RWPE1 (cell line): ENCODE results near the gene TNFRSF25.
A peak's percentile ranks its signal among the peaks of the same experiment; 100 is the strongest.

Experiments
- CTCF ChIA-PET: fragments of 350-600 bp; sonication (Branson Sonifier 250); formaldehyde crosslinking; extraction: SDS; loops from one replicate; lab custom pipeline; 2021; lab: Yijun Ruan, JAX
- POLR2A ChIA-PET: fragments of 400-600 bp; formaldehyde crosslinking; extraction: SDS; loops from one replicate; lab custom pipeline; 2020; ENCODE audit warnings: antibody characterized with exemption; ENCODE audit not compliant: low non-redundant PET; lab: Yijun Ruan, JAX
- DNase-seq: peaks from one replicate; pipeline ENCODE4 v3.0.0; 2012; ENCODE audit warnings: low spot score
- H3K27ac ChIP-seq: fragments of 450-650 bp; 2 replicates; pipeline ENCODE4 v1.5.1; 2017
- TF ChIP-seq, protein P1 (sequence below): fragments of 450-650 bp; conservative IDR thresholded peaks from 2 replicates; pipeline ENCODE4 v1.5.1; 2017; ENCODE audit warnings: low read depth, mild to moderate bottlenecking

Gene TNFRSF25

GRCh38 chr1:6427441-6428390 is 38.3 kb downstream of the TNFRSF25 start:
- ChIA-PET CTCF (interaction anchor here (0.6 kb wide), 1 partner anchor 240 kb away, joined by 3 read pairs; no protein-coding TSS in a partner anchor), POLR2A (no interaction called here)
- H3K27ac ChIP-seq: peak overlapping the region; percentile 88
- no peak for DNase-seq
- TF ChIP-seq, protein P1, sequence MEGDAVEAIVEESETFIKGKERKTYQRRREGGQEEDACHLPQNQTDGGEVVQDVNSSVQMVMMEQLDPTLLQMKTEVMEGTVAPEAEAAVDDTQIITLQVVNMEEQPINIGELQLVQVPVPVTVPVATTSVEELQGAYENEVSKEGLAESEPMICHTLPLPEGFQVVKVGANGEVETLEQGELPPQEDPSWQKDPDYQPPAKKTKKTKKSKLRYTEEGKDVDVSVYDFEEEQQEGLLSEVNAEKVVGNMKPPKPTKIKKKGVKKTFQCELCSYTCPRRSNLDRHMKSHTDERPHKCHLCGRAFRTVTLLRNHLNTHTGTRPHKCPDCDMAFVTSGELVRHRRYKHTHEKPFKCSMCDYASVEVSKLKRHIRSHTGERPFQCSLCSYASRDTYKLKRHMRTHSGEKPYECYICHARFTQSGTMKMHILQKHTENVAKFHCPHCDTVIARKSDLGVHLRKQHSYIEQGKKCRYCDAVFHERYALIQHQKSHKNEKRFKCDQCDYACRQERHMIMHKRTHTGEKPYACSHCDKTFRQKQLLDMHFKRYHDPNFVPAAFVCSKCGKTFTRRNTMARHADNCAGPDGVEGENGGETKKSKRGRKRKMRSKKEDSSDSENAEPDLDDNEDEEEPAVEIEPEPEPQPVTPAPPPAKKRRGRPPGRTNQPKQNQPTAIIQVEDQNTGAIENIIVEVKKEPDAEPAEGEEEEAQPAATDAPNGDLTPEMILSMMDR: no peak

DNA sequence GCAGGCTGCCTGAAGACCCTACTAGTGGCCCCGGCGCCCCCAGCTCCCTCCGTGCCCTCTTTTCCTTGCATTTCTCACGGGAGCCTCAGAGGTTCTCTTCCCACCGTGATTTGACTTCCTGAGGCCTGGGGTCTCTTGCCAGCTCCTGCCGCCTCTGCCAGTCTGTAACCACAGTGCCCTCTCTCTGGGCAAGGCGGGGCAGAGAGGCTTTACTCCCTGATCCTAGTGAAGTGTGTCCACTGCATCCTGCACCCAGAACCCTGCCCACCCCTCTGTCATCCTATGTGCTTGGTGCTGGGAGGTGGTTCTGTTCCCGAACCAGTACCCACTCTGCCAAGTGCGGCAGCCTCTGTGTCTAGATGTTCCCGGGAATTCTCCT is 39.0 kb downstream of the TNFRSF25 start:
- DNase-seq: no peak
- H3K27ac ChIP-seq: peak overlapping the region; percentile 88
- TF ChIP-seq, protein P1: no peak
- CTCF ChIA-PET: interaction anchor here (1.1 kb wide), 1 partner anchor 11 kb away, joined by 9 read pairs; no protein-coding TSS in a partner anchor
- POLR2A ChIA-PET: no interaction called here

DNA sequence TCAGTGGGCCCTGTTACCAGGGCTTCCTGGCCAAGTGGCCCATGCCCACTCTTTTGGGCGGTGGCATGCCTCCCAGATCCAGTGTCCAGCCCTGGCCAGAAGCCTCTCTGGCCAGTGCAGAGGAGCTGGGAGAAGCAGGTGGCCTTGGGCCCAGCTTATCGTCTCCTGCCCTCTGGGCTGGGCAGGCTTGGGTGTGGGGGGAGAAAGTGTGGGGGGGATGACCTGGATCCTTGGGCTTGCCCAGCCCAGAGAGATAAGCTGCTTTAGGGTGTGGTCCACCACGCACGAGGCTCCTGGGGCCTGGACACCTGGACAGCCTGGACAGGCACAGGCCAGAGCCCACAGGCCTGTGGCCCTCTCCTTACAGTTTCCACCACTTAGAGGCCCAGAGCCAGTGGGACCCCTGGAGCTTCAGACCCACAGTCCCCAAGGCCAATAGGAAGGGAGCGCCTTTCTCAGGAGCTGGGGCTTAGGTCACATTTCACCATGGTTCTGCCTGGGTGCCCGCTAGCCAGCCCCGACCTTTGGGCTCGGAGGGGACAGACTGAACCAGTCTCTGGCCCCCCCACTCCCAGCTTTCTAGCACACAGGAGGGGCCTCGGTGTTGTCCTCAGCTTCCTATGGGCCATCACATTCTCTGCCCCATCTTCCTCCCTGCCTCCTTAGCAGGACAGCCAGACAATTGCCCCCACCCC is 39.5 kb downstream of the TNFRSF25 start:
- POLR2A ChIA-PET: no interaction called here

DNA sequence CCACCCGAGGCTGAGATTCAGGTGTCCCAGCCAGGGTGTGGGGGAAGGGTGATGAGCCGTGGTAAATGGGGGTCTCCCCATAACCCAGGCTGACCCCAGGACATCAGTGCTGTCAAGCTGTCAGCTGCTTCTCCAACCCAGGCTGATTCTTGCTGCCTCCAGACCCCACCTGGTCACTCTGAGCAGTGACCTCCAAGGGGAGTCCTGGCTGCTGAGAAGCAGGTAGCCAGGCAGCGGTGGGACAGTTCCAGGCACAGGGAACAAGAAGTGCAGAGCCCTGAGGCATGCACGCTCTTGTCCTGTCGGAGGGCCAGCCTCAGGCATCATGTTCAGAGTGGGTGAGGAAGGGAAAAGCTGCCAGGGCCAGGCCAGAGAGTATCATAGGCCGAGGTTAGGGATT is 40.3 kb downstream of the TNFRSF25 start:
- POLR2A ChIA-PET: no interaction called here
- TF ChIP-seq, protein P1: no peak
- CTCF ChIA-PET: interaction anchor here (1.0 to 1.1 kb wide), 3 partner anchors 12 to 181 kb away, joined by 3 to 9 read pairs (median 4); no protein-coding TSS in a partner anchor
- DNase-seq: no peak
- peak overlapping the region; percentile 88 for H3K27ac ChIP-seq

More for the DNA sequence above, 39.5 kb downstream of the TNFRSF25 start:
- peak overlapping the region; percentile 88 for H3K27ac ChIP-seq
- TF ChIP-seq, protein P1: no peak
- CTCF ChIA-PET: interaction anchor here (0.7 to 1.1 kb wide), 2 partner anchors 12 to 670 kb away, joined by 3 to 9 read pairs; no protein-coding TSS in a partner anchor
- no peak for DNase-seq

DNA sequence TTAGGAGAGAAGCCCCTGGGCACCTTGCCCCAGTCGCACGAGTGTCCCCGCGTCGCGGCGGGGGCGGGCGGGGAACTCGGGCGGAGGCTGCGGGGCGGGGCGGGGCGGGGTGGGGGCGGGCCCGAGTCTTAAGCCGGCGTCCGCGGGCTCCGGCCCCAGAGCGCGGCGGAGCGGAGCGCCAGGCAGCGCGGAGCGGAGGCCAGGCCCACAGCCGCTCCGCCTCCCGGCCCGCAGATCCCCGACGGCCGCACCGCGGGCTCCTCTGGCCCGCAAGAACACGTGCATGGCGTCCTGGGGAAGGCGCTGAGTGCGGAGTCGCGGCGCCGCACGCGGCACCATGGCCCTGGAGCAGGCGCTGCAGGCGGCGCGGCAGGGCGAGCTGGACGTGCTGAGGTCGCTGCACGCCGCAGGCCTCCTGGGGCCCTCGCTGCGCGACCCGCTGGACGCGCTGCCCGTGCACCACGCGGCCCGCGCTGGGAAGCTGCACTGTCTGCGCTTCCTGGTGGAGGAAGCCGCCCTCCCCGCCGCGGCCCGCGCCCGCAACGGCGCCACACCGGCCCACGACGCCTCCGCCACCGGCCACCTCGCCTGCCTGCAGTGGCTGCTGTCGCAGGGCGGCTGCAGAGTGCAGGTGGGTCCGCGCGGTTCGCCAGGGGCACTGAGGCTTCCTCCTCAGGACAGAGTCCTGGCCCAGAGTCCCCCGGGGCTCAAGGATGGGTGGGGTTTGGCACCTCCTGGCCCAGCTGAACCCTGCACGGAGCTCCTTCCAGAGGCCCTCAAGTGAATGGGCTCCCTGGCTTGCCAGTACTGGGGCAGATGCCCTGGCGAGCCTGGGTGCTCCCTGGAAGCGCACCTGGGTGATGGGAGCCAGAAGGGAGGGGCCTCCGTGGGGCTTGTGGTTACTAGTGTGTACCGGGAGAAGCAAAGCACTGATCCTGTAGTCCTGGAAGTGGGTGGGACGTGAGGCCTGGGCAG is 41.1 kb downstream of the TNFRSF25 start, which contains the start of gene ESPN:
Gene ESPN (plus strand): TSS at position 158 of the 975 bp plus-strand sequence. CDS start 180 bp downstream, at position 338.
- CTCF ChIA-PET: interaction anchor here (0.6 to 1.0 kb wide), 3 partner anchors 13 to 180 kb away, joined by 3 to 4 read pairs (median 3); no protein-coding TSS in a partner anchor
- TF ChIP-seq, protein P1: no peak
- H3K27ac ChIP-seq: peak within 1 kb of the TSS; percentile 88
- DNase-seq: no peak
- POLR2A ChIA-PET: no interaction called here
